HG03159 (cell line): ENCODE data around the gene PPHLN1.
"Not testable (repeated sequence)": the region's sequence is repeated elsewhere in the genome, so short reads cannot be mapped to it uniquely, and the experiment has no call there.

Source experiments
- ATAC-seq: cut with Tn5 transposase; IDR thresholded peaks from one replicate; pipeline ENCODE4 v1.9.1; 2021; ENCODE audit warnings: mild to moderate bottlenecking, moderate library complexity; ENCODE audit not compliant: unreplicated experiment

The PPHLN1 gene

DNA sequence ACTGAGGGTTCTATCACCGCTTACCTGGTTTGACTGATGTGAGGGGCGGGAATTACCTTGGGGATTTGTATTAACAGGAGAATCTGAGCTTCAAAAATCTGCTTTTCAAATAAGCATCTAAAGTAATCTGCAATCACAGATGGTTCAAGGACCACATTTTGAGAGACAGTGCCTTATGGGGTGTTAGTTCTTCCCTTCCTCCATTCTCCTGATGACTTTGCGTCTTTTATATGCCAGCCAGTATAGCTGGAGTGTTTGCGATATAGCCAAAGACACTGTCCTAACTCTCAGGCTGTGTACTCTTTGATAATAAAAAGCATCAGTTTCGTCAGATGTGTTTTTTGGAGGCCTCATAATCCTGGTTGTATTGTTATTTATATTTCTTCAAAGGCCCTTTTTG is 39.5 kb downstream of the PPHLN1 start:
- no peak for ATAC-seq

DNA sequence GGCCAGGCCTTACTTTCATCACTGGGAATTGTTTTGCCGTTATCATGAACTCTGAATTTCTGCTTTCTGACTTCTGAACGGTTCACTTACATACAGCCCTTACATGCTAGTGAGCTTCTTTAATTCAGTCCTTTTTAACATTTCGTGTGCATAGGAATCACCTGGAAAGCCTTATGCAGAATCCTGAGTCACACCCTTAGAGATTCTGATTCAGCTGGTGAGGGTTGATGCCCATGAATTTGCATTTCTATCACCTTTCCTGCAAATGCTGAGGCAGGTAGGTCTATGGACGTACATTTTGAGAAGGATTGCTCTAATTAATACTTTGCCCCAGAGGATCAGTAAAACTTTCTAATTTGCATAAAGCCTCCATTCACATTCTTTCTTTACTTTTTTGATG is 44.0 kb downstream of the PPHLN1 start:
- ATAC-seq: no peak

DNA sequence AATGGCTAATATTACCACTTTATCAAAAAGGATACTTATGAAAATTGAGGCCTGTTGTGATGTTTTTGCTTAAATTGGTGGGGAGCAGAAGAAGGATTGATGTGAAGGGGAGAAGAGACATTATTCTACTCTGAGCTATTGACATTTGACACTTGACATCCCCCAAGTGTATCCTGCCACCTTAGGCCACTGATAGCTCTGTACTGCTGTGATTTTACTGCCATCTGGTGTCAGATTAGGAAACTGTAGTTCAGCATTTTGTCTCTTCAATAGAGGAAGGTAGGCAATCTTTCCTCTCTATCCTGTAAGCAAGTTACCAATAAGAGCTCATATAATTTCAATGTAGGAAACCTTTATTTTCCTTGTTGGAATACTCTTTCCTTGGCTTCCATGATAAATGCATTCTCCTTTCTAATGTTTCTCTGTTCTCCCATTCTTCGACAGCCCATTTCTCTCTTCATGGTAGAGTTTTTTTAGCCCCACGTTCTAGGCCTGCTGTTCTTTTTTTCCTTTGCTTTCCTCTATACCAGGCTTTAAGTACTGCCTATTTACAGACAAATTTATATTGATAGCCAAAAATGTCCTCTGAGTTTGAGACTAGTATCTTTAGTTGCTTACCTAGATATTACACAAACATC is 46.3 kb downstream of the PPHLN1 start:
- peak; percentile 85 for ATAC-seq

GRCh38 chr12:42373669-42374068 is 47.7 kb downstream of the PPHLN1 start:
- ATAC-seq: no peak

DNA sequence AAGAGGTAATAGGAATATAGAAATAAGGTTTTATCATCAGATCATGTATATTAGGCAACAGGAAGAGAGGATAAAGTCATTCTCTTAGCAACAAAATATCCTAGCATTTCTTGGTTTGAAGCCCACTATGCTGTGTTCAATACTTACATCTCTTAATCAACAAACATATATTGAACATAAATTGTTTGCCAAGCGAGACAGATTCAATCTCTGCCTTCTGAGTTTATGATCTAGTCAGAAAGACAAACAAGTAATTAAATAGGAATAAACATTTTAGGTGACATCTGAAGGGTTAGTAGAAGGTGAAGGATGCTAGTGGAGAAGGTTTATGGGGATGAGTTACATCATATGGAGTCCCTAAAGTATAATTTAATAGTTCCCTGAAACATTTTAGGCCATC is 54.8 kb downstream of the PPHLN1 start:
- no peak for ATAC-seq

GRCh38 chr12:42382013-42382696 is 56.2 kb downstream of the PPHLN1 start:
- no peak for ATAC-seq

- ATAC-seq: no peak
Observed at GRCh38 chr12:42385326-42385841, 59.4 kb downstream of the PPHLN1 start.

DNA sequence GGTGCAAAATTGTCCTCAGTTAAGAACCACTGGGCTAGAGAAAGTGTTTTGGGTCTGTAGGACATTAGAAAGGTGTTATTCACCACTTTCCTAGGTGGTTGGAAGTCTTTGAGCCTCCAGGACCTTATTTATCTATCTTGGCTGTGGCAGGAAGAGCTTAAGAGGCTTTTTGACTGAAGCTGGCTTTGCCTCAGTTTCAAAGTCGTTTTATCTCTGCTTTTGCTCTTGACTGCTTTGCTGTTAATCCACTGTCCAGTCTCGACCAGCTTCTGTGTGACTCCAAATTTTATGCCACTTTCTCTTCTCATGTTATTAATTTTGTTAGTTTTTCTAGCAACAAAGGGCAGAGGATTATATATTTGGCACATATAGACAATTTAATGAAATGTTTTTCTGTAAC is 60.3 kb downstream of the PPHLN1 start:
- no peak for ATAC-seq

- ATAC-seq: not testable (repeated sequence)
Observed at GRCh38 chr12:42388086-42388485, 62.1 kb downstream of the PPHLN1 start.

DNA sequence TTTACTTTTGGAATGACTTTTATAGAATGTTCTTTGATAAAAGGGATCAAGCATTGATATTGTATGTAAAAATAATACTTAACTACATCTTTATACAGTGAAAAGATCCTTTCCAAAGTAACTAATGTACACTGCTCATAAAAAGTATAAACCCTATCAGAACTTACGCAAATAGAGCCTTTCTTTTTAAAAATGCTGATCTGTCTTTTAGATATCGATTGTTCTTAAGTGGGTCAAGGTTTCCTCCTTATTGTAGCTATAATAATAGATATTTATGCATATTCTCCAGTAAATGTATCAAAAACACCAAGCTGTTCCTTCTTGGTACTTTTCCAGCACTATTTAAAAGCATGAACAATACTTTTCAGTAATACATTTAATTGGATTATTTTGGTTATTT is 68.5 kb downstream of the PPHLN1 start:
- no peak for ATAC-seq

DNA sequence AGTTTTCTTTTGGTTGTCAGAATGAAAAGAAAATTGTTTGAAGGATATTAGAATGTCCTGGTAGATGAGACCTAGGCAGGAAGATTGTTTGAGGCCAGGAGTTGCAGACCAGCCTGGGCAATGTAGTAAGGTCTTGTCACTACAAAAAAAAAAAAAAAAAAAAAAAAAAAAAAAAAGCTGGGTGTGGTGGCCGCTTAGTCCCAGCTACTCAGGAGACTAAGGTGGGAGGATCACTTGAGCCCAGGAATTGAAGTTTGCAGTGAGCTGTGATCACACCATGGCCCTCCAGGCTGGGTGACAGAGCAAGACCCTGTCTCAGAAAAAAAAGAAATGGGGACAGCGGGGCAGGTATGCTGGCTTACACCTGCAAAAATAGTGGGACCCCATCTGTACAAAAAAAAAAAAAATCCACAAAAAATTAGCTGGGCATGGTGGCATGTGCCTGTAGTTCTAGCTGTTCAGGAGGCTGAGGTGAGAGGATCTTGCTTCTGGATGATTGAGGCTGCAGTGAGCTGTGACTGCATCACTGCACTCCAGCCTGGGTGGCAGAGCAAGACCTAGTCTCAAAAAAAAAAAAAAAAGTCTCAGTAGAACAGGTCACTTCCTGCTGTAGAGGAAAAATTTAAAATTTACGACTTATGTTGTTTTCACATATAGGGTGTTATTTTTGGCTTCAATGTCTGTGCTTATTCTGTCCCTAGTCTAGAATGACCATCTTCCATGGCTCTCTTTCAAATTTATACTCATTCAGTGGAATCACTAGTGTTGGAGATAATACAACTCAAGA is 70.7 kb downstream of the PPHLN1 start:
- ATAC-seq: peak; percentile 66

DNA sequence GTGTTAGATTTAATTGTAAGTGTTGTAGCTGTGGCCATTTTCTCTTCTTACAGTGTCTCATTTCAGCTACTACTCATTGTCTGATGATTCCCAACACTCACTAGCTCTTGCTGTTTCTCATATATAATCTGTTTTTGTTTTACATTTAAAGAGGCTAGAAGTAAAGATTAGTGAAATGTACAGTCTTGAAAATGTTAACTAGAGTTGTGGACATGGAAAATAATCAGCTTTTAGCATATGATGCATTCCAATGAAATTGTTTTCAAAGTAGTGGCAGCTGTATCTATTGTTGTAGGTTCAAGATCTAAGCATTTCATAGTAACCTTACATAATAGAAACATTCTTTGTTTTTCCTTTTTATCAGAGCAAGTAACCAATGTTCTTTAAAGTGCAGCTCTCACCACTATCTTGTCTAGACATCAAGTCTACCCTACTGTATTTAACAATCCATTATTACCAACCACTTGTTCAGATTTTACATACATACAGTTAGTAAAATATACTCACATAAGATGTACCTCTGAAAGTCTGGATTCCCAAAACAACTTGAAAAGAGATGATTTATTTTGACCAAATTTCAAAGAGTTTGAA is 76.9 kb downstream of the PPHLN1 start:
- ATAC-seq: no peak

DNA sequence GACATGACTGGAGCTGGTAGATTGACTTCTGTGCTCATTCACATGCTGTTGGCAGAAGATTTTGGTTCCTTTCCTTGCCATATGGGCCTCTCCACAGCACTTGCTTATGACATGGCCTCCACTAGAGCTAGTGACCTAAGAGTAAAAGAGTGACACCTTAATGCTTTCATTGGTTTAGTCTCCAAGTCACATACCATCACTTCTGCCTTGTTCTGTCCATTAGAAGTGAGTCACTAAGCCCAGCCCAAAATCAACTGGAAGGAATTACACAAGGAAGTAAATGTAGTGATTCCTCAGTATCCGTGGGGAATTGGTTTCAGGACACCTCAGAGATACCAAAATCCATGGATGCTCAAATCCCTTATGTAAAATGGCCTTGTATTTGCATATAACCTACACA is 81.3 kb downstream of the PPHLN1 start:
- no peak for ATAC-seq

- ATAC-seq: no peak
Observed at GRCh38 chr12:42409471-42409870, 83.5 kb downstream of the PPHLN1 start.

DNA sequence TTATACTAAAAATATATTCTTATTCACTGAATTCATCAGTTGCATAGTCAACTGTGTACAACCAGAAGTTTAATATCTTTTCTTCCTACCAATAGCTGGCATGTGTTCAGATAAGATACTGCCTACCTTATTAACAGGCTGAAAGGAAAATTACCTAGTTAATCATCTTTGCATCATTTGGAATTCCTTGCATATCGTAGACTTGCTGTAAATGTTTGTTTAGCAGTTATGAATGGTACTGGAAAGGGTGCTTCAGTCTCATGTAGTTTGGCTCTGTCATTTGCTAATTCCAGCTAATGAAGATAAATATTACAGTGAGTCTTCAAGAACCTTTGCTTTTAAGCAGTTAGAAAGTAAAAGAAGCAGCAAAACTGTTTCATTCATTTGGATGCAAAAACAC is 84.4 kb downstream of the PPHLN1 start:
- no peak for ATAC-seq

DNA sequence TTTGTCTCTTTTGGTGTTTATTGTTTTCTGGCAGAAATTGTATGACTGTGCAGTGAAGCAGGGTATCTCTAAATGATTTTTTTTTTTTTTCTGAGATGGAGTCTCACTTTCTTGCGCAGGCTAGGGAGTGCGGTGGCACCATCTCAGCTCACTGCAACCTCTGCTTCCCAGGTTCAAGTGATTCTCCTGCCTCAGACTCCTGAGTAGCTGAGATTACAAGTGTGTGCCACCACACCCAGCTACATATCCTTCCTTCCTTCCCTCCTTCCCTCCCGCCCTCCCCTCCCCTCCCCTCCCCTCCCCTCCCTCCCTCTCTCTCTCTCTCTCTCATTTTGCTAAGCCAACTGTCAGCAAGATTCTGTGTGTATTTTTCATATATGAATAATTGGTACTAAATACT is 94.4 kb downstream of the PPHLN1 start:
- ATAC-seq: no peak

DNA sequence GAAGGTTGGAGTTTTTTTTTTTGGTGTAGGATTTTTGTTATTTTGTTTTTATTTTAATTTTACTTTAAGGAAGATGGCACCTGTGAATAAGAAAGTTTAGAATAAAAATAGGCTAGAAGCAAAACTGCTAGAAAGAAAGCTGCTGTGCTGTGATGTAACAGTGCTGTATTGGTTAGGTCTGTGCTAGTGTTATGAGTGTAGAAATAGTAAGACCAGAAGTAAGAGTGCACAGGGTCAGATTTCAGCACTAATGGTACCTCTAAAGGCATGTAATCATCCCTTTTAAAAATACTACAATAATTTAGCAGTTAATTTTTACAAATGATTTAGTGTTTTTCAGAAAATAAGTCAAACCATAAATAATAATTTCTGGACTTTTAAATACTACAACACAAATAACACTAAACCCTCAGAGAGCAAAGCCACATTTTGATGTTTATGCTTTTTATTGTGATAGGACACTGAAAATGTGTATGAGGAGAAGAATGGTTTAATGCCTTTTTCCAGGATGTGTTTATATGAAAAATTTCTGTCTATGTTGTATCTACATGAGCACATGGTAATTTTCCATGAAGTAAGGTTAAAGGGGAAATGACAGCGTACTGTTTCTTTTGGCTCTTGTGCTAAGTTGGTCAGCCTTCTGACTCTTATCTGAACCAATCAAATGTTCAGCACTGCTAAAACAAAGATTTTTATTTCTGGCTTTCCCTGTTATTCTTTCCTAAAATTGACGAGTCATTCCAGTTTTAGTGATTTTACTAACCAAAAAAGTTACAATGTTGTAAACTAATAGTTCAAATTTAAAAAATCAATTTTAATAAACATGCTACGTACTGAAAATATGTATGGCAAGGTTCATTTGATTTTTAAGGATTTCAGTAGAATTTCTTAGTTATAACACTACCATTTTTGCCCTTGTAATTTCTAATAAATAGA is 96.1 kb downstream of the PPHLN1 start:
- peak; percentile 95 for ATAC-seq

GRCh38 chr12:42422785-42423184 is 96.8 kb downstream of the PPHLN1 start:
- peak; percentile 48 for ATAC-seq

- ATAC-seq: no peak
Observed at GRCh38 chr12:42426746-42427145, 100.8 kb downstream of the PPHLN1 start.

DNA sequence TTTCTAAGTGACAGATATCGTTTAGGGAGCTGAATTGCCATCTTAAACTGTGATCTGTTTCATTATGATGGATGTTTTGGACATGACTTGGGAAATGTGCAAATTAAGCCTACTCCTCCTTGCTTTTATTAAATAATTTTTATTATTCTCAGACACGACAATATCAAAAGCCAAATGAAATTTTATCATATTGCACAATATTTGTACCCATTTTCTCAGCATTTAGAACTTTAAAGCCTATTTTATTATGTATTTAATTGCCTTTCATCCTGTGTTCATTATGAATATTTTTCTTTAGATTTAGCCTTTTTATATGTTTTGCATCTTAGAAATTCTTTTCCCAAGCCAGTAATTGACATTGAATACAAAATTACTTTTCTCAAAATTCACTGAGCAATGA is 102.9 kb downstream of the PPHLN1 start:
- no peak for ATAC-seq
